Measurements from ENCODE around the gene GATAD1. TPM values are rescaled to one million over a fixed set of nuclear protein-coding genes. Genes with fewer than 3 reads are reported as not detected.

GATAD1 gene
- total and polyA plus RNA-seq, 2 of the 13 experiments (the other 11 are each of a cell fraction or from before 2014, with no cell fraction given): 20.6 to 42.1 TPM

- TF ChIP-seq ZNF713 (CRISPR knock-in tag; IDR thresholded peaks at IDR 0.05) (no peak), ZNF124 (CRISPR knock-in tag; IDR thresholded peaks at IDR 0.05) (peak; percentile 85), ZNF12 (CRISPR knock-in tag; IDR thresholded peaks at IDR 0.05) (peak; percentile 52; the same call in 1 of the 2 replicates), ZKSCAN8 (CRISPR knock-in tag; IDR thresholded peaks at IDR 0.05; ENCODE audit: borderline replicate concordance) (no peak), EED (CRISPR knock-in tag; IDR thresholded peaks at IDR 0.05) (peak; percentile 75), ZNF589 (CRISPR knock-in tag; conservative IDR thresholded peaks at IDR 0.05) (no peak), SIX4 (CRISPR knock-in tag; IDR thresholded peaks at IDR 0.05) (no peak), ZNF367 (CRISPR knock-in tag; IDR thresholded peaks at IDR 0.05; ENCODE audit: borderline replicate concordance) (0 out of 2 replicates have a peak, but pooled peaks have one; percentile 44), ZNF329 (CRISPR knock-in tag; IDR thresholded peaks at IDR 0.05; ENCODE audit: low read depth) (peak; percentile 20; the same call in 1 of the 2 replicates), ZXDC (CRISPR knock-in tag; IDR thresholded peaks at IDR 0.05) (no peak; the same call in 1 of the 2 replicates), IRX3 (CRISPR knock-in tag; IDR thresholded peaks at IDR 0.05; ENCODE audit: borderline replicate concordance, low read depth) (0 out of 2 replicates have a peak, but pooled peaks have one; percentile 55), KDM2A (CRISPR knock-in tag; IDR thresholded peaks at IDR 0.05; ENCODE audit: borderline replicate concordance, low read depth) (peak; percentile 86), PLSCR1 (CRISPR knock-in tag; IDR thresholded peaks at IDR 0.05; ENCODE audit: borderline replicate concordance) (no peak), LBX2 (CRISPR knock-in tag; IDR thresholded peaks at IDR 0.05; ENCODE audit: borderline replicate concordance) (no peak), SRSF4 (IDR thresholded peaks at IDR 0.05; ENCODE audit: low read depth, low read length, poor library complexity, severe bottlenecking) (no peak), ELF4 (CRISPR knock-in tag; IDR thresholded peaks at IDR 0.05; ENCODE audit: borderline replicate concordance) (peak; percentile 88; the same call in 1 of the 2 replicates), SMYD3 (CRISPR knock-in tag; IDR thresholded peaks at IDR 0.05) (no peak), ZBTB7A (CRISPR knock-in tag; IDR thresholded peaks at IDR 0.05) (no peak), ZNF776 (CRISPR knock-in tag; IDR thresholded peaks at IDR 0.05) (peak; percentile 73), ONECUT2 (CRISPR knock-in tag; IDR thresholded peaks at IDR 0.05) (no peak), BORCS8-MEF2B (CRISPR knock-in tag; IDR thresholded peaks at IDR 0.05) (peak; percentile 82; the same call in 1 of the 2 replicates), HNRNPLL (IDR thresholded peaks at IDR 0.05; ENCODE audit: low read depth, low read length, poor library complexity, severe bottlenecking) (peak; percentile 78), CHD2 (IDR thresholded peaks at IDR 0.05; ENCODE audit: low read depth, low read length) (no peak), RXRA (CRISPR knock-in tag; IDR thresholded peaks at IDR 0.05) (peak; percentile 36; the same call in 1 of the 2 replicates)
- TF ChIP-seq, protein P1, sequence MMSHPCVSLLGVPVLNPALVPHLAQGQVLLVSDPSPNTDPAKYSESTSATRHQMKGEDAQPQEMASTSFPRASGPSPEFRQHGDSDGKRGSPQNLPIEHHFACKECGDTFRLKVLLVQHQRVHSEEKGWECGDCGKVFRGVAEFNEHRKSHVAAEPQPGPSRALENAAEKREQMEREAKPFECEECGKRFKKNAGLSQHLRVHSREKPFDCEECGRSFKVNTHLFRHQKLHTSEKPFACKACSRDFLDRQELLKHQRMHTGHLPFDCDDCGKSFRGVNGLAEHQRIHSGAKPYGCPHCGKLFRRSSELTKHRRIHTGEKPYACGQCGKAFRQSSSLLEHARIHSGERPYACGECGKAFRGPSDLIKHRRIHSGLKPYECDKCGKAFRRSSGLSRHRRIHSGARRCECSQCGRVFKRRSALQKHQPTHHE (CRISPR knock-in tag; IDR thresholded peaks at IDR 0.05; ENCODE audit: borderline replicate concordance): peak; percentile 45; the same call in 1 of the 2 replicates
These were observed at the start of gene GATAD1 (continued) for GRCh38 chr7:92447345-92448204.
